HCT116 (cell line): ENCODE data around the gene RTL10.

Experiments
- JUND ChIP-seq: IDR thresholded peaks from 2 replicates; pipeline ENCODE4 v1.6.1; 2012
- POLR2A ChIP-seq: IDR thresholded peaks from 2 replicates; pipeline ENCODE4 v1.7.0; 2011; ENCODE audit warnings: borderline replicate concordance; ENCODE audit not compliant: insufficient read depth, insufficient read length; ENCODE audit errors: extremely low read depth
- POLR2AphosphoS5 ChIP-seq: IDR thresholded peaks from 2 replicates; pipeline ENCODE4 v1.6.1; 2011; ENCODE audit warnings: mild to moderate bottlenecking, low read depth, low read length, moderate library complexity
- RAD21 ChIP-seq: IDR thresholded peaks from 2 replicates; pipeline ENCODE4 v1.6.1; 2012; ENCODE audit warnings: low read depth, mild to moderate bottlenecking
- TCF7L2 ChIP-seq: IDR thresholded peaks from 2 replicates; pipeline ENCODE4 v1.7.0; 2011; ENCODE audit warnings: borderline replicate concordance, inconsistent platforms; ENCODE audit not compliant: insufficient read depth, insufficient read length; ENCODE audit errors: extremely low read depth
- YY1 ChIP-seq: IDR thresholded peaks from 2 replicates; pipeline ENCODE4 v1.6.1; 2011; ENCODE audit warnings: low read length, low read depth, moderate library complexity, mild to moderate bottlenecking; ENCODE audit not compliant: insufficient replicate concordance; ENCODE audit errors: extremely low read depth
- ZFX ChIP-seq: fragments of 450-650 bp; IDR thresholded peaks from 2 replicates; pipeline ENCODE4 v1.6.1; 2017
- TF ChIP-seq, protein P1 (sequence below): IDR thresholded peaks from 2 replicates; pipeline ENCODE4 v1.6.1; 2012
- TF ChIP-seq, protein P2 (sequence below), 3 experiments: fragments of 200-600 bp in 1 of 3; sonication (generic) in 1 of 3; IDR thresholded peaks in 2 of 3; conservative IDR thresholded peaks in 1 of 3; 2 replicates each; pipeline ENCODE4 v1.5.1; 2012 to 2017; ENCODE audit warnings: low read depth in 2 of 3, low read length in 2 of 3, antibody characterized with exemption in 1 of 3, borderline replicate concordance in 1 of 3, control low read depth in 1 of 3, mild to moderate bottlenecking in 1 of 3, mixed read lengths in 1 of 3, mixed run types in 1 of 3, moderate library complexity in 1 of 3; ENCODE audit not compliant: insufficient read depth in 1 of 3

DNA sequence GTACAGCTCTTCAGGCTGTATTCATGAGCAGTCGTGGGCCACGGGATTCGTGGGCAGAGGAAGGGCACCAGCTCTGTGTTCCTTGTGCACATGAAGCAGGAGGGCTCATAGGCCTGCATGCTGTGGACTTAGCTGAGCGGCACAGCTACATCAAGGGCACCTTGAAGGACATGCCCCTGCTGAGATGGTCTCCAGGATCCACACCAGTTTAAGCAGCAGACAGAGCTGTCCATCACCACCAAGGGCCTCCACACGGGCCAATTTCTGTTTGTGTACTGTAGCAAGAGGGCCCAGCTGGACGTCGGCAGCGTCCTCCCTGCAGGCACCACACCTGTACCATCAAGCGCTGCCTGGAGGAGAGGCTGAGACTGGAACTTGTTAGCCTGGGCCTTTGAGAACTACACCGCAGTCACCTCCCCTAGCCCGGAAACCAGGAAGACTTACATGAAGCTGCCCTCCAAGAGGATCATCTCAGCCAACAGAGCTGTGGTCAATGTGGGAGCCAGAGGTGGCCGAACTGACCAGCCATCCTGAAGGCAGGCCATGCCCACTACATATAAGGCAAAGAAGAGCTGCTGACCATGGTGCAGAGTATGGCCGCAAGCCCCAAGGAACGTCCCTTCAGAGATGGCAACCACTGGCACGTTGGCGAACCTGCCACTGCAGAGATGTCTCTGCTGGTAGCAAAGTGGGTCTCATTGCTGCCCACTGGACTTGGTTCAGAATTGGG, 32.7 kb upstream of the RTL10 start:
- TF ChIP-seq ZFX (no peak), TCF7L2 (no peak), POLR2A (no peak), POLR2AphosphoS5 (no peak), RAD21 (no peak), JUND (no peak), YY1 (no peak)
- TF ChIP-seq, protein P1, sequence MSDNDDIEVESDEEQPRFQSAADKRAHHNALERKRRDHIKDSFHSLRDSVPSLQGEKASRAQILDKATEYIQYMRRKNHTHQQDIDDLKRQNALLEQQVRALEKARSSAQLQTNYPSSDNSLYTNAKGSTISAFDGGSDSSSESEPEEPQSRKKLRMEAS = no peak
- TF ChIP-seq, protein P2, sequence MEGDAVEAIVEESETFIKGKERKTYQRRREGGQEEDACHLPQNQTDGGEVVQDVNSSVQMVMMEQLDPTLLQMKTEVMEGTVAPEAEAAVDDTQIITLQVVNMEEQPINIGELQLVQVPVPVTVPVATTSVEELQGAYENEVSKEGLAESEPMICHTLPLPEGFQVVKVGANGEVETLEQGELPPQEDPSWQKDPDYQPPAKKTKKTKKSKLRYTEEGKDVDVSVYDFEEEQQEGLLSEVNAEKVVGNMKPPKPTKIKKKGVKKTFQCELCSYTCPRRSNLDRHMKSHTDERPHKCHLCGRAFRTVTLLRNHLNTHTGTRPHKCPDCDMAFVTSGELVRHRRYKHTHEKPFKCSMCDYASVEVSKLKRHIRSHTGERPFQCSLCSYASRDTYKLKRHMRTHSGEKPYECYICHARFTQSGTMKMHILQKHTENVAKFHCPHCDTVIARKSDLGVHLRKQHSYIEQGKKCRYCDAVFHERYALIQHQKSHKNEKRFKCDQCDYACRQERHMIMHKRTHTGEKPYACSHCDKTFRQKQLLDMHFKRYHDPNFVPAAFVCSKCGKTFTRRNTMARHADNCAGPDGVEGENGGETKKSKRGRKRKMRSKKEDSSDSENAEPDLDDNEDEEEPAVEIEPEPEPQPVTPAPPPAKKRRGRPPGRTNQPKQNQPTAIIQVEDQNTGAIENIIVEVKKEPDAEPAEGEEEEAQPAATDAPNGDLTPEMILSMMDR (IDR thresholded peaks at IDR 0.05 in 2 of 3, conservative IDR thresholded peaks at IDR 0.05 in 1 of 3; ENCODE audit: borderline replicate concordance in 1 of 3, insufficient read depth in 1 of 3, low read depth in 2 of 3, low read length in 2 of 3) = no peak
